GM10266 (cell line): Measurements from ENCODE around the gene SLC6A1.

Experiments used
- DNase-seq: peaks from one replicate; pipeline ENCODE4 v3.0.0; 2012; ENCODE audit errors: extremely low spot score
- TF ChIP-seq, protein P1 (sequence below): IDR thresholded peaks from 2 replicates; pipeline ENCODE4 v1.5.1; 2012; ENCODE audit warnings: mild to moderate bottlenecking, low read depth; ENCODE audit not compliant: control insufficient read depth, insufficient read depth; ENCODE audit errors: missing control alignments

Gene SLC6A1

DNA sequence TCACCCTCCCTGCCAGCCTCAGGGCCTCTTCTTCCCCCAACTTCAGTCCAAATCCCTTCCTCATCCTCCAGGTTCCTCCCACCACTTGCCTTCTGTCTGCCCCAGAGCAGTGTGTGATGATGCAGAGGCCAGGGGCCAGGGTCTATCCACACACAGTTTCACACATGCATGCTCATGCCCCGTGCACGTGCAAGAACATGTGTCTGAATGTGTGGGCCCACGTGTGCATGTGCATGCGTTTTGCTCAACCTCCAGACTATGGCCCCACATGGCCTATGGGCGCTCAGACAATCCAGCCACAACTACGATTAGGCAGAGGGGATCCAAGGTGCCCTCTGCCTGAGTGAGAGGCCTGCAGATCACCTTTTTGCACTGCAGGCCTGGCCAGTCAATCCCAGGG, 32.3 kb upstream of the SLC6A1 start:
- DNase-seq, result no peak
- TF ChIP-seq, protein P1, sequence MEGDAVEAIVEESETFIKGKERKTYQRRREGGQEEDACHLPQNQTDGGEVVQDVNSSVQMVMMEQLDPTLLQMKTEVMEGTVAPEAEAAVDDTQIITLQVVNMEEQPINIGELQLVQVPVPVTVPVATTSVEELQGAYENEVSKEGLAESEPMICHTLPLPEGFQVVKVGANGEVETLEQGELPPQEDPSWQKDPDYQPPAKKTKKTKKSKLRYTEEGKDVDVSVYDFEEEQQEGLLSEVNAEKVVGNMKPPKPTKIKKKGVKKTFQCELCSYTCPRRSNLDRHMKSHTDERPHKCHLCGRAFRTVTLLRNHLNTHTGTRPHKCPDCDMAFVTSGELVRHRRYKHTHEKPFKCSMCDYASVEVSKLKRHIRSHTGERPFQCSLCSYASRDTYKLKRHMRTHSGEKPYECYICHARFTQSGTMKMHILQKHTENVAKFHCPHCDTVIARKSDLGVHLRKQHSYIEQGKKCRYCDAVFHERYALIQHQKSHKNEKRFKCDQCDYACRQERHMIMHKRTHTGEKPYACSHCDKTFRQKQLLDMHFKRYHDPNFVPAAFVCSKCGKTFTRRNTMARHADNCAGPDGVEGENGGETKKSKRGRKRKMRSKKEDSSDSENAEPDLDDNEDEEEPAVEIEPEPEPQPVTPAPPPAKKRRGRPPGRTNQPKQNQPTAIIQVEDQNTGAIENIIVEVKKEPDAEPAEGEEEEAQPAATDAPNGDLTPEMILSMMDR, result no peak

DNA sequence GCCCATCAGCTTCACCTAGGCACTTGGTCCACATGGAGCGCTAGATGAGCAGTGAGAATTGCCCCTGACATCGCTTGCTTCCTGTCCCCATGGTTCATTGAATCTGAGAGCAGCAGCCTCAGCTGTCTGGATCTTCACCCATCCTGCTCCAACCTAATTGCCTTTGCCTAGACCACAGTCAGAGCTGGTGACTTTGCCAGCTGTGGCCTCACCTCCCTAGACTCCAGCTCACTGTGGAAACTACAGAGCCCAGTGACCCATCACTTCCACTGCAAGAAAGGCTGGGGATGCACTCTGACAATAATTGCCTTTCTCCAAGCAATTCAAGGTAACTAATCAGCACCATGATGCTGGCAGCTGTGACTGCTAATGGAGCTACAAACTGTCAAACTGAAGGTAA, 30.6 kb upstream of the SLC6A1 start:
- no peak for DNase-seq
- TF ChIP-seq, protein P1, result no peak

DNA sequence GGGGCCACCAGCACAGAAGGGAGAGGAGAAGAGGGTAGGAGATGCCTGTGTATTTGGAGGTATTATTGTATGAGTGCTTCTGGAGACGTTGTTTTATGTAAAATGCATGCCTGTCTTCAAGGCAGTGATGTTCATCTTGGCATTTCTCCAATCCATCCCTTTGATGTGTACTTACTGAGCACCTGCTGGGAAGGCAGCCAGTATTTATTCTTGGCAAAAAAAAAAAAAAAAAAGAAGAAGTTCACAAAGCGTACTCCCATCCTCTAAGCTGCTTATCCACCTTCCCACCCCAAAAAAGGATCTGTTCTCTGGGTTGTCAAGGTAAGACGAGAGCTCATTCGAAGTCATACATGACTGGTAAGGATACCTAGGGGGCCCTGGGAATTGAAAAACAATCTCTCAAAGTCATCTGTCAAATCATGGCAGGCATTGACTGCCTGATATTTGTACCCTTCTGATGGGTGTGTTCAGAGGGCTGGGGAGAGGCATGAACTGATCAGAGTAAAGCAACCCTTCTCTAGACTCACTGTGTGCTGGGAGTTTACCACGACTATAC, 30.0 kb upstream of the SLC6A1 start:
- DNase-seq, result no peak
- TF ChIP-seq, protein P1, result no peak

DNA sequence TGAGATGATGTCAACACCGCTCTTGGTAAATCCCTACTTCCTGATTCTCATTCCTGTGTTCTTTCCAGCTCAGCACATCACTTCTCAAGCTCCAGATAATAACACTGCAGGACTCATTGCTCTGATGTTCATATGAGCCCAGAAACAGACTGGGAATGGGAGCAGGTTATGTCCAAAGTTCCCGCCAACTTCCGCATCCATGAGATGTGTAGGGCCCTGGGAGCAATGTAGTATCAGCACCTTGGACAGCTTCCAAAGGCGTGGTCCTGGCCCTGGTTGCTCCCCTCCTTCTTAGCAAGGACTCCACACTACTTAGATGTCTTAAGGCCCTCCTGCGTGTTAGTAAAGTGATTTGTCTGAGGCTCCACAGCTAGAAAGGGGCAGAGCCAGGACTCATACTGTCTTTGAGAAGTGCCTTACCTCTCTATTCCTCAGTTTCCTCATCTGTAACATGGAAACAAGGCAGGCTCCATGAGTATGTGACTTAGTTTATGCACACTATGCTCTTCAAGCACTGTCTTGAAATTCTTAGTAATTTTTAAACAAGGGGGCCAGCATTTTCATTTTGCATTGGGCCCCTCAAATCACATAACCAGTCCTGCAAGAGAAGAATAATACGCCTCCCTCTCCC, 27.9 kb upstream of the SLC6A1 start:
- TF ChIP-seq, protein P1, result no peak
- DNase-seq, result no peak

DNA sequence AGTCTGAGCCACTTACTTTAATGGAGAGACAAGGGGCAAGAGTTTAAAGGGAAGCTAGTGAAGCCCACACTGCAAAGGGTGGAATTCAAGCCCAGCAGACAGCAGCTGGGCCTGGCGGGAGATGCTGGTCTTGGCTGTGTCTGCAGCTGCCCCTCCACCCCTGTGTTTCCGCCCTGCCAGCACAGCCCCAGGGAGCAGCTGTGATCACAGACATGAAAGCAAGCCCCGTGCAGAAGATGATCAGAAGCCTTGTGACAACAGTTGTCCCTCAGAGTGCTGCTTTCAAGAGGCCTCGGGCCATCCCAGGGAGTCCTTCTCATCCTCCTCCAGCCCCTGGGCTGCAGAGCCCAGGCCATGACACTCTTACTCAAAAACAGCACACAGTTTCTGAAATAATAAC, 24.1 kb upstream of the SLC6A1 start:
- TF ChIP-seq, protein P1, result no peak
- no peak for DNase-seq

DNA sequence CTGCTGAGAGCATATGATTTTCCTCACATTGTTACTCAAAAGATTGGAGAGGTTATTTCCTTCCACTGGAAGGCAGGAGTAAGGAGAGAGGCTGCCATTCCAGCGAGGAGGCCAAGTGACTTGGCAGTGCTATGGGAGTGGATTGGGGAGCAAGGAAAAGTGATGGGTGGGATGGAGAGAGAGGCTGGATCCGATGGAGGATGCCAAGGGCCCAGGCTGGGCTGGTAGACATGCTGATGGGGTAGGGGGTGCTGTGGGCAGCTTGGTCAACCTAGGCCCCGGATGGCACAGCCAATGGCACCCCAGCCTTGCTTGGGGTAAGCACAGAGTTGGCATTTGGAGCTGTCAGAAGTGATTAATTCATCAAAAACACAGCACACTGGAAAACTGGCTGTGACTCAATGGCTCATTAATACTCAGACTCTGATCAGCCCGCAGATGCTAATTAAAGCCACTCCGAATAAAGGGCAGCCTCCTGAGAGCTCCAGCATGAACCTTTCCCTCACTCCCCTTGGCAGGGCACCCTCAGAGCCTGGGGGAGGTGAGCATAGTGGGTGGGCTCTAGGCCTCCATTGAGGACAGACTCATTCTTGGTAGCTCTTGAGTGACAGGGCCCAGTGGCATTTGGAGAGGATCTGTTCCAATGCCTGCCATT, 22.1 kb upstream of the SLC6A1 start:
- TF ChIP-seq, protein P1, result no peak
- DNase-seq, result no peak
